ENCODE measurements around the gene FGFR3.

FGFR3 gene

GRCh38 chr4:1796486-1797204 is 3.6 kb downstream of the FGFR3 start:
- peaks cover 0 to 24% (median 17%) of the 10 kb centered on the region in 4 donors for H3K4me1 ChIP-seq
- no peak for DNase-seq
- intact Hi-C loops (cut with DNase I; ENCODE audit: low total_unique reads) = no loop called here
- TF ChIP-seq CTCF (IDR thresholded peaks at IDR 0.05) = no peak
- no peaks in the 10 kb centered on the region for H3K9me3 ChIP-seq
- no peak overlapping the region for H3K4me3 ChIP-seq
- no peak overlapping the region for H3K27ac ChIP-seq
- peaks cover 0 to 80% of the 10 kb centered on the region in 2 donors for H3K27me3 ChIP-seq
- no peaks in the 10 kb centered on the region for H3K36me3 ChIP-seq

GRCh38 chr4:1797298-1797860 is 4.3 kb downstream of the FGFR3 start:
- no peak for DNase-seq

DNA sequence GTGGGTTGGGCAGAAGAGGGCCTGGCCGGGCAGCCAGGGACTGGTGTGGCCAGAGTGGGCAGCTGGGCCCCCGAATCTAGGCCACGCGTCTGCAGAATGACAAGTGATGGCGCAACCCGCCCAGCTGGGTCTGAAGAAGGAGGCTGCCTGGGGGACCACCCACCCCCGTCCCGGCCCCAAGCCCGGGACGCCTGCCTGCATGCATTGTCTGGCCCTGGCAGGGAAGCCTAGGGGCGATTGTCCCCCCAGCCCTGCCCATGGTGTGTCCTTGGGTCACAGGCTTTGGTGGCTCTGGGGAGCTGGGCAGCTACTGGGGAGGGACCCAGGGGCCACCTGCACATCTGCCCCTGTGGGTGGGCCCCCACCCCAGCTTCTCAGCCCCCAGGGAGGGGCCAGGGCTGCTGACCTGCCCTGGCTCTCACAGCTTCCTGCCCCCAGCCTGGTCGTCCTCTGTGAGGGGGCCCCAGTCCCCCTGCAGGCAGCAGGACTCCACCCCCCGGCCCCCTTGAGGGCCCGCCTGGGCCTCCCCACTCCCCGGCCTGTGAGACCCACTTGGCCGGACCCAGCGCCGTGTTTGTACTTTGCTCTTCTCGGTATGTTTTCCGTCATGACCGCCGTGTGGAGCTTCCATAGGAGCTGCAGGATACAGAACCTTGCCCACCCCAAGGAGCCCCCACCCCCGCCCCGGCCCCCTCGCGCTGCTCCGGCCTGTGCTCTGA is 4.9 kb downstream of the FGFR3 start:
- Histone ChIP-seq H3K27ac (no peak overlapping the region), H3K36me3 (no peaks in the 10 kb centered on the region), H3K4me3 (no peak overlapping the region), H3K9me3 (no peaks in the 10 kb centered on the region), H3K27me3 (peaks cover 0 to 69% of the 10 kb centered on the region in 2 donors), H3K4me1 (peaks cover 0 to 24% (median 15%) of the 10 kb centered on the region in 4 donors)
- DNase-seq = no peak
- TF ChIP-seq CTCF (IDR thresholded peaks at IDR 0.05) = no peak
- intact Hi-C loops (cut with DNase I; ENCODE audit: low total_unique reads) = no loop called here

More at GRCh38 chr4:1797298-1797860, 4.3 kb downstream of the FGFR3 start:
- Histone ChIP-seq H3K4me3 (no peak overlapping the region), H3K36me3 (no peaks in the 10 kb centered on the region), H3K27ac (no peak overlapping the region), H3K9me3 (no peaks in the 10 kb centered on the region), H3K27me3 (peaks cover 0 to 74% of the 10 kb centered on the region in 2 donors), H3K4me1 (peaks cover 0 to 24% (median 17%) of the 10 kb centered on the region in 4 donors)
- intact Hi-C loops (cut with DNase I; ENCODE audit: low total_unique reads) = no loop called here
- no peak for TF ChIP-seq CTCF (IDR thresholded peaks at IDR 0.05)

DNA sequence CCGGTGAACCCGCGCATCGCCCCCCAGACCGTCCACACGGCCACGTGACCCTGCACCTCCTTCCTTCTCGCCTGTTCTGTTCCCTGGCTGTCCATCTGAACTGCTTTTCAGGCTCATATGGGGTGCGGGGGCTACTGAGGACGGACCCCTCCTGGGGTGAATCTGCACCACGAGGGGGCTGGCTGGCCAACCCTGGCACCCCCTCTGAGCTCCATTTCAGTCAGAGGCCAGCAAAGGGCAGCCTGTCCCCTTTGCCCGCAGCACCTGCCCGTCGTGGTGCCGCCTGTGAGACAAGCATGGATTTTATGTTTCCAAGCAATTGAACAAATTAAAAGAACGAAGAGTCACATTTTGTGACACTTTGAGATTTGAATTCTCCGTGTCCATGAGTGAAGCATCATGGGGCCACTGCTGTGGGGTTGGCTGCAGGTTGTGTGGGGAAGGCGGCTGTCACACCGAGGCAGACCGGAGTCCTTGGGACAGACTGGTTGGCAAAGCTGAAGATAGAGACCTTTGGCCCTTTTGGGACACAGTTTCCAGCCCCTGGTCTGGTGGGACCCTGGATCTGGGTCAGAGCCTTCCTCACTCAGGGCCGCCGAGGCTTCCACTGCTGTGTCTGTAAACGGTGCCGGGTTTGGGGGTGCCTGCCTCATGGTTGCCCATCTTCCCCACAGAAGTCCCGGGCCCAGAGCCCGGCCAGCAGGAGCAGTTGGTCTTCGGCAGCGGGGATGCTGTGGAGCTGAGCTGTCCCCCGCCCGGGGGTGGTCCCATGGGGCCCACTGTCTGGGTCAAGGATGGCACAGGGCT is 5.7 kb downstream of the FGFR3 start:
- Histone ChIP-seq H3K27ac (no peak overlapping the region), H3K36me3 (no peaks in the 10 kb centered on the region), H3K4me3 (no peak overlapping the region), H3K27me3 (peaks cover 0 to 68% of the 10 kb centered on the region in 2 donors), H3K9me3 (no peaks in the 10 kb centered on the region), H3K4me1 (peaks cover 0 to 19% (median 14%) of the 10 kb centered on the region in 4 donors)
- no peak for TF ChIP-seq CTCF (IDR thresholded peaks at IDR 0.05)
- no peak for DNase-seq
- intact Hi-C loops (cut with DNase I; ENCODE audit: low total_unique reads) = no loop called here

Measured in tibial artery (tissue), 4 donors.